B cell (primary cell): ENCODE measurements around the gene CDH2.

Experiments used
- CTCF ChIP-seq: fragments of 200-600 bp; IDR thresholded peaks from one replicate; pipeline ENCODE4 v1.8.0; 2022; ENCODE audit warnings: antibody characterized with exemption, mild to moderate bottlenecking
- EZH2 ChIP-seq: IDR thresholded peaks from 2 replicates; pipeline ENCODE4 v1.6.1; 2012; ENCODE audit warnings: borderline replicate concordance, low read depth, mild to moderate bottlenecking, moderate library complexity, low read length; ENCODE audit not compliant: insufficient read depth, poor library complexity, severe bottlenecking

GRCh38 chr18:28149810-28150420 lies 27.0 kb downstream of the CDH2 start:
- TF ChIP-seq CTCF (no peak), EZH2 (no peak)
